Skeletal muscle tissue (tissue), 4 donors: ENCODE results near the gene RHEBL1. TPM values are rescaled to one million over a fixed set of nuclear protein-coding genes. Genes with fewer than 3 reads are reported as not detected.
"Not testable (repeated sequence)": the region's sequence is repeated elsewhere in the genome, so short reads cannot be mapped to it uniquely, and the experiment has no call there.

Experiments used
- H3K27ac ChIP-seq: one replicate; pipeline ENCODE4 v1.7.0; 2013; ENCODE audit warnings: mild to moderate bottlenecking, low read depth, low read length, inconsistent platforms
- H3K27me3 ChIP-seq, 3 donors: one replicate each; pipeline ENCODE4 v1.7.0; 2013; ENCODE audit warnings: low read length in 3 of 3; ENCODE audit not compliant: control insufficient read depth in 3 of 3, insufficient read depth in 3 of 3
- H3K36me3 ChIP-seq, 3 donors: one replicate each; pipeline ENCODE4 v1.7.0; 2013; ENCODE audit warnings: low read length in 3 of 3; ENCODE audit not compliant: control insufficient read depth in 3 of 3, insufficient read depth in 3 of 3
- H3K4me1 ChIP-seq, 3 donors: one replicate each; pipeline ENCODE4 v1.7.0; 2013; ENCODE audit warnings: low read length in 3 of 3, mild to moderate bottlenecking in 3 of 3; ENCODE audit not compliant: control insufficient read depth in 3 of 3, insufficient read depth in 3 of 3
- H3K4me3 ChIP-seq, 3 donors: one replicate each; pipeline ENCODE4 v1.7.0; 2013; ENCODE audit warnings: low read length in 3 of 3
- H3K9ac ChIP-seq, 3 donors: one replicate each; pipeline ENCODE4 v1.7.0; 2013; ENCODE audit warnings: low read length in 3 of 3, mild to moderate bottlenecking in 3 of 3, moderate library complexity in 2 of 3, low read depth in 1 of 3
- H3K9me3 ChIP-seq, 3 donors: one replicate each; pipeline ENCODE4 v1.7.0; 2013; ENCODE audit warnings: low read length in 3 of 3; ENCODE audit not compliant: control insufficient read depth in 3 of 3
- total RNA-seq: library from RNA; depleted of rRNA; stranded (reverse); fragments of >200 nt; gene quantifications from one replicate; pipeline ENCODE4 v1.2.3, GENCODE V29; 2014
- donor health status: Osteomylitis.

The RHEBL1 gene
- total RNA-seq, 1 donor from 2014 or later: 0.52 TPM

GRCh38 chr12:49066120-49066519 lies 3.7 kb downstream of the RHEBL1 start:
- Histone ChIP-seq H3K4me3 (no peak overlapping the region), H3K27ac (no peak overlapping the region), H3K4me1 (peaks cover 17 to 28% (median 23%) of the 10 kb centered on the region in 3 donors), H3K36me3 (no peaks in the 10 kb centered on the region), H3K9me3 (no peaks in the 10 kb centered on the region), H3K9ac (no peak overlapping the region), H3K27me3 (no peaks in the 10 kb centered on the region)

- no peaks in the 10 kb centered on the region for H3K9me3 ChIP-seq
- no peaks in the 10 kb centered on the region for H3K27me3 ChIP-seq
- H3K36me3 ChIP-seq: no peaks in the 10 kb centered on the region
- no peak overlapping the region for H3K9ac ChIP-seq
- H3K27ac ChIP-seq: no peak overlapping the region
- no peak overlapping the region for H3K4me3 ChIP-seq
- peaks cover 14 to 27% (median 19%) of the 10 kb centered on the region in 3 donors for H3K4me1 ChIP-seq
These were observed 5.0 kb downstream of the RHEBL1 start for GRCh38 chr12:49064767-49065152.

- not testable (repeated sequence) for H3K4me3 ChIP-seq, H3K36me3 ChIP-seq, H3K27ac ChIP-seq, H3K9me3 ChIP-seq, H3K27me3 ChIP-seq
- Histone ChIP-seq H3K9ac (peak overlapping the region in 2 of 3 donors; percentile 87 to 99), H3K4me1 (peaks cover 28 to 38% (median 29%) of the 10 kb centered on the region in 3 donors)
These were observed 7.9 kb downstream of the RHEBL1 start for GRCh38 chr12:49061916-49062315.

GRCh38 chr12:49061157-49061650 lies 8.6 kb downstream of the RHEBL1 start:
- Histone ChIP-seq H3K36me3 (no peaks in the 10 kb centered on the region), H3K4me1 (peaks cover 35 to 45% (median 36%) of the 10 kb centered on the region in 3 donors), H3K27ac (peak overlapping the region; percentile 92), H3K27me3 (no peaks in the 10 kb centered on the region), H3K9me3 (no peaks in the 10 kb centered on the region), H3K9ac (peak overlapping the region; percentile 87 to 99 (median 97)), H3K4me3 (peak overlapping the region; percentile 94 to 95 (median 95))

GRCh38 chr12:49060237-49061156 lies 9.3 kb downstream of the RHEBL1 start, which contains the start of gene KMT2D:
Gene KMT2D, minus strand, starts transcription at chr12:49060794. Its CDS starts 5,470 bp downstream, at chr12:49055324.
- H3K27me3 ChIP-seq: no peaks in the 10 kb centered on the region
- H3K4me1 ChIP-seq: peaks cover 42 to 52% (median 43%) of the 10 kb centered on the region in 3 donors
- H3K36me3 ChIP-seq: no peaks in the 10 kb centered on the region
- no peaks in the 10 kb centered on the region for H3K9me3 ChIP-seq
- H3K9ac ChIP-seq: peak within 1 kb of the TSS; percentile 87 to 99 (median 97)
- H3K4me3 ChIP-seq: peak within 1 kb of the TSS; percentile 94 to 95 (median 95)
- H3K27ac ChIP-seq: peak within 1 kb of the TSS; percentile 92

GRCh38 chr12:49059299-49060171 lies 10.2 kb downstream of the RHEBL1 start:
- Histone ChIP-seq H3K9ac (peak overlapping the region; percentile 87 to 99 (median 97)), H3K4me1 (peaks cover 48 to 62% (median 52%) of the 10 kb centered on the region in 3 donors), H3K36me3 (peaks cover 4 to 6% (median 6%) of the 10 kb centered on the region in 3 donors), H3K4me3 (peak overlapping the region; percentile 93 to 95 (median 94)), H3K9me3 (no peaks in the 10 kb centered on the region), H3K27me3 (no peaks in the 10 kb centered on the region), H3K27ac (peak overlapping the region; percentile 92)

- H3K9ac ChIP-seq: peak overlapping the region; percentile 87 to 99 (median 97)
- H3K9me3 ChIP-seq: no peaks in the 10 kb centered on the region
- peaks cover 9 to 12% (median 11%) of the 10 kb centered on the region in 3 donors for H3K36me3 ChIP-seq
- H3K4me3 ChIP-seq: peak overlapping the region; percentile 93 to 95 (median 94)
- H3K27me3 ChIP-seq: no peaks in the 10 kb centered on the region
- peaks cover 48 to 64% (median 53%) of the 10 kb centered on the region in 3 donors for H3K4me1 ChIP-seq
- H3K27ac ChIP-seq: peak overlapping the region; percentile 92
These were observed 10.8 kb downstream of the RHEBL1 start for GRCh38 chr12:49059045-49059298.

GRCh38 chr12:49058366-49059044 lies 11.3 kb downstream of the RHEBL1 start:
- peak overlapping the region; percentile 93 to 95 (median 94) for H3K4me3 ChIP-seq
- no peaks in the 10 kb centered on the region for H3K9me3 ChIP-seq
- H3K27me3 ChIP-seq: no peaks in the 10 kb centered on the region
- peaks cover 14 to 17% (median 15%) of the 10 kb centered on the region in 3 donors for H3K36me3 ChIP-seq
- H3K9ac ChIP-seq: peak overlapping the region; percentile 87 to 99 (median 97)
- H3K4me1 ChIP-seq: peaks cover 48 to 61% (median 53%) of the 10 kb centered on the region in 3 donors
- H3K27ac ChIP-seq: peak overlapping the region; percentile 92

- peak overlapping the region; percentile 92 for H3K27ac ChIP-seq
- H3K9ac ChIP-seq: peak overlapping the region; percentile 87 to 99 (median 97)
- H3K4me3 ChIP-seq: peak overlapping the region; percentile 93 to 95 (median 94)
- no peaks in the 10 kb centered on the region for H3K9me3 ChIP-seq
- H3K27me3 ChIP-seq: no peaks in the 10 kb centered on the region
- peaks cover 48 to 61% (median 53%) of the 10 kb centered on the region in 3 donors for H3K4me1 ChIP-seq
- peaks cover 20 to 23% (median 22%) of the 10 kb centered on the region in 3 donors for H3K36me3 ChIP-seq
These were observed 11.9 kb downstream of the RHEBL1 start for GRCh38 chr12:49057888-49058287.
